ENCODE results near the gene ZNF511.

- TF ChIP-seq POLR2A (IDR thresholded peaks at IDR 0.05; ENCODE audit: low read length) (no peak), GATA1 (IDR thresholded peaks at IDR 0.05; ENCODE audit: low read depth, low read length) (no peak)
These were observed 37.9 kb upstream of the ZNF511 start for GRCh38 chr10:133270773-133271297.
